Activated CD8-positive, alpha-beta memory T cell treated with anti-CD3 and anti-CD28 coated beads for 24 hours (primary cell): ENCODE results near the gene RAB37.

Experiments used
- DNase-seq: peaks from one replicate; pipeline ENCODE4 v3.0.0-alpha.2; 2020

Gene RAB37

GRCh38 chr17:74746376-74746775, 9.3 kb downstream of the RAB37 start:
- DNase-seq: no peak

- DNase-seq: no peak
Observed at GRCh38 chr17:74746922-74747321, 9.9 kb downstream of the RAB37 start.

- DNase-seq: no peak
Observed at GRCh38 chr17:74748279-74748528, 11.1 kb downstream of the RAB37 start.

GRCh38 chr17:74748529-74749278, 11.6 kb downstream of the RAB37 start, which contains the start of gene NHERF1:
TSS of gene NHERF1 (plus strand) at chr17:74748628. CDS start at chr17:74748847, 219 bp downstream.
- DNase-seq: peak; percentile 98

GRCh38 chr17:74749279-74750038, 12.4 kb downstream of the RAB37 start:
- peak; percentile 80 for DNase-seq

GRCh38 chr17:74750039-74750326, 12.9 kb downstream of the RAB37 start:
- DNase-seq: no peak

- no peak for DNase-seq
Observed at GRCh38 chr17:74750327-74751069, 13.4 kb downstream of the RAB37 start.

- no peak for DNase-seq
Observed at GRCh38 chr17:74752415-74752814, 15.4 kb downstream of the RAB37 start.

GRCh38 chr17:74752822-74753401, 15.9 kb downstream of the RAB37 start:
- no peak for DNase-seq

GRCh38 chr17:74754832-74755231, 17.8 kb downstream of the RAB37 start:
- DNase-seq: no peak

- DNase-seq: no peak
Observed at GRCh38 chr17:74755533-74755932, 18.5 kb downstream of the RAB37 start.

GRCh38 chr17:74756891-74757290, 19.8 kb downstream of the RAB37 start:
- no peak for DNase-seq

- DNase-seq: no peak
Observed at GRCh38 chr17:74757502-74757901, 20.4 kb downstream of the RAB37 start.

- DNase-seq: no peak
Observed at GRCh38 chr17:74757931-74758847, 21.1 kb downstream of the RAB37 start.

- DNase-seq: no peak
Observed at GRCh38 chr17:74758848-74759168, 21.8 kb downstream of the RAB37 start.

GRCh38 chr17:74759243-74759801, 22.3 kb downstream of the RAB37 start:
- no peak for DNase-seq

GRCh38 chr17:74759941-74760340, 22.9 kb downstream of the RAB37 start:
- DNase-seq: no peak

GRCh38 chr17:74760404-74761105, 23.5 kb downstream of the RAB37 start:
- no peak for DNase-seq

GRCh38 chr17:74761419-74761818, 24.4 kb downstream of the RAB37 start:
- no peak for DNase-seq

- DNase-seq: no peak
Observed at GRCh38 chr17:74761931-74762330, 24.9 kb downstream of the RAB37 start.

GRCh38 chr17:74763565-74764387, 26.7 kb downstream of the RAB37 start:
- DNase-seq: no peak
